Upper lobe of left lung (tissue), 6 donors: Measurements from ENCODE around the gene PAK5. TPM values are rescaled to one million over a fixed set of nuclear protein-coding genes. Genes with fewer than 3 reads are reported as not detected.

Source experiments
- ATAC-seq, 2 donors: fragments of 200-7000 bp; cut with Tn5 transposase; one replicate each; pipeline ENCODE4 v1.9.1; 2022; ENCODE audit warnings: mild to moderate bottlenecking in 2 of 2, moderate library complexity in 2 of 2; ENCODE audit not compliant: low FRiP score in 2 of 2
- DNase-seq, 2 donors: peaks; one replicate each; pipeline ENCODE4 v3.0.0-alpha.2; 2019 to 2020
- H3K27ac ChIP-seq, 4 donors: fragments of 200-600 bp; sonication (generic); one replicate each; pipeline ENCODE4 v1.5.1; 2016 to 2019
- H3K27me3 ChIP-seq, 4 donors: fragments of 200-600 bp; sonication (generic); one replicate each; pipeline ENCODE4 v1.5.1; 2017 to 2019
- H3K36me3 ChIP-seq, 4 donors: fragments of 200-600 bp; sonication (generic); one replicate each; pipeline ENCODE4 v1.5.1; 2016 to 2019
- H3K4me1 ChIP-seq, 4 donors: fragments of 200-600 bp; sonication (generic); one replicate each; pipeline ENCODE4 v1.5.1; 2018 to 2019
- H3K4me3 ChIP-seq, 4 donors: fragments of 200-600 bp; sonication (generic); one replicate each; pipeline ENCODE4 v1.5.1; 2017 to 2019; ENCODE audit warnings: mild to moderate bottlenecking in 2 of 4, moderate library complexity in 1 of 4
- H3K9me3 ChIP-seq, 4 donors: fragments of 200-600 bp; sonication (generic); one replicate each; pipeline ENCODE4 v1.5.1; 2018 to 2019
- EP300 ChIP-seq, 4 donors: sonication (generic); formaldehyde crosslinking; IDR thresholded peaks; one replicate each; pipeline ENCODE4 v1.5.1; 2017; ENCODE audit warnings: antibody characterized with exemption in 4 of 4, control low read depth in 2 of 4
- POLR2A ChIP-seq, 4 donors: fragments of 450-650 bp; IDR thresholded peaks; one replicate each; pipeline ENCODE4 v1.5.1; 2016 to 2017; ENCODE audit warnings: antibody characterized with exemption in 4 of 4, mild to moderate bottlenecking in 2 of 4
- POLR2AphosphoS5 ChIP-seq, 2 donors: sonication (generic); formaldehyde crosslinking; IDR thresholded peaks; one replicate each; pipeline ENCODE4 v1.5.1; 2017; ENCODE audit warnings: antibody characterized with exemption in 2 of 2
- WGBS, 2 donors: methylation state at CpG; one replicate each; pipeline ENCODE4 v1.1.5; 2017 to 2018; 5-methylcytosine and 5-hydroxymethylcytosine counted together
- total RNA-seq, 6 donors: library from RNA; depleted of rRNA in 4 of 6; stranded (reverse); fragments of >200 nt in 4 of 6; gene quantifications; one replicate each; pipeline versions ENCODE4 v1.1.0 to v1.2.1, GENCODE V29; 2016 to 2021
- TF ChIP-seq, protein P1 (sequence below), 6 experiments: fragments of 450-650 bp in 4 of 6; fragments of 200-600 bp in 2 of 6; sonication (generic) in 2 of 6; IDR thresholded peaks; one replicate each; pipeline ENCODE4 v1.5.1; 2016 to 2019; ENCODE audit warnings: antibody characterized with exemption in 6 of 6
- donor health status: DM: no; HTN: no; CAD: no; lungs with moderate emphysema.
- donor health status: DM: no; HTN: yes; CAD: no; lungs with severe emphysema.

The PAK5 gene
- under 1 TPM in 4 of 6 donors, not detected in 2; 0.17 to 0.30 (median 0.23) TPM for total RNA-seq

DNA sequence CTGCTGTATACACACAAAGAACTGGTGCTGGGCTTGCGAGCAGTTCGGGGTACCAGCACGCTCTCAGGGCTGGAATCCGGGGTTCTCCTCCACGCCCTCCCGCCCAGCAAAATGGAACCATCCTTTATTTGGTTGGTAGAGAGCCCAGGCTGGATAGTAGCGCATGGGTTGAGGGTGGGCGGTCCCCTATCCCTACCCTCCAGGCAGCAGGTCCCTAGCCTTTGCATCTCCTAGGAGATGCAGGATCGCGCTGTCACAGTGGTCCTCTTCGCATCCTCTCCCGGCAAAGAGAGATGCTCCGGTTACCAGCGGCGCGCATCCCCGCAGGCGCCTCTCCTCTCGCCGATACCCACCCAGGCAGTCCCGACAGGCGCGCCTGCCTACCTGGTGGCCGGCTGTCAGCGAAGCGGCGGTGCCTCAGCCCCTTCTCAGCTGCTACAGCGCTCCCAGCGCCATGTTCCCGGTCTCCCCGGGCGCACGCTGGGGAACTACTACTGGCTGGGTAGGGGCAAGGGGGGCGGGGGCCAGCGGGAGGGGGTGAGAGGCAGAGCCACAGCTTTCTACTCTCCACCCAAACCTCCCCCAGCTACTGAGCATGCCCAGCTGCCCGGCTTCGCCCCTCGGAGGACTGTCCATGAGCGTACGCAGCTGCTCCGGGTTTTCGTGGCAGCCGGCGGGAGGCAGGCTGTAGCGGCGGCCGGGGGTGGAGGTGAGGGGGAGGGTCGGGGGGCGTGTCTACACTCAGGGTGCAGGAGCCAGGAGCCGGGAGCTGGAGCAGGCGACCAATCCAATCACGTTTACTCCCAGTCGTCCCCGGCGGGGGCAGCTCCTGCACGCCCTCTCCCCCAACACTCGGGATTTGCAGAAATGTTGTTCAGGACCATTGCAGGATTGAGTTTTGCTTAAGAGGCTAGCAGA lies at the start of gene PAK5:
Gene PAK5 (minus strand): TSS at position 699 of the 918 bp plus-strand sequence. CDS start 194,748 bp downstream, outside the sequence.
- DNase-seq (peak; percentile 68 to 82), ATAC-seq (peak; percentile 57 to 83)
- peaks cover 0 to 9% (median 0%) of the 10 kb centered on the region in 4 donors for H3K9me3 ChIP-seq
- TF ChIP-seq EP300 (IDR thresholded peaks at IDR 0.05), result no peak
- TF ChIP-seq, protein P1, sequence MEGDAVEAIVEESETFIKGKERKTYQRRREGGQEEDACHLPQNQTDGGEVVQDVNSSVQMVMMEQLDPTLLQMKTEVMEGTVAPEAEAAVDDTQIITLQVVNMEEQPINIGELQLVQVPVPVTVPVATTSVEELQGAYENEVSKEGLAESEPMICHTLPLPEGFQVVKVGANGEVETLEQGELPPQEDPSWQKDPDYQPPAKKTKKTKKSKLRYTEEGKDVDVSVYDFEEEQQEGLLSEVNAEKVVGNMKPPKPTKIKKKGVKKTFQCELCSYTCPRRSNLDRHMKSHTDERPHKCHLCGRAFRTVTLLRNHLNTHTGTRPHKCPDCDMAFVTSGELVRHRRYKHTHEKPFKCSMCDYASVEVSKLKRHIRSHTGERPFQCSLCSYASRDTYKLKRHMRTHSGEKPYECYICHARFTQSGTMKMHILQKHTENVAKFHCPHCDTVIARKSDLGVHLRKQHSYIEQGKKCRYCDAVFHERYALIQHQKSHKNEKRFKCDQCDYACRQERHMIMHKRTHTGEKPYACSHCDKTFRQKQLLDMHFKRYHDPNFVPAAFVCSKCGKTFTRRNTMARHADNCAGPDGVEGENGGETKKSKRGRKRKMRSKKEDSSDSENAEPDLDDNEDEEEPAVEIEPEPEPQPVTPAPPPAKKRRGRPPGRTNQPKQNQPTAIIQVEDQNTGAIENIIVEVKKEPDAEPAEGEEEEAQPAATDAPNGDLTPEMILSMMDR (IDR thresholded peaks at IDR 0.05), result no peak
- TF ChIP-seq POLR2AphosphoS5 (IDR thresholded peaks at IDR 0.05), result no peak
- TF ChIP-seq POLR2A (IDR thresholded peaks at IDR 0.05), result no peak
- H3K36me3 ChIP-seq, result no peaks in the 10 kb centered on the region
- 3 to 8% methylated on average over 30 to 41 of the region's 57 CpGs for WGBS, 2 donors
- peaks cover 0 to 19% (median 4%) of the 10 kb centered on the region in 4 donors for H3K4me1 ChIP-seq
- H3K27me3 ChIP-seq, result peaks cover 0 to 4% (median 0%) of the 10 kb centered on the region in 4 donors
- H3K4me3 ChIP-seq, result peak within 1 kb of the TSS in 3 of 4 donors; percentile 37 to 48 (median 43)
- no peak within 1 kb of the TSS for H3K27ac ChIP-seq

DNA sequence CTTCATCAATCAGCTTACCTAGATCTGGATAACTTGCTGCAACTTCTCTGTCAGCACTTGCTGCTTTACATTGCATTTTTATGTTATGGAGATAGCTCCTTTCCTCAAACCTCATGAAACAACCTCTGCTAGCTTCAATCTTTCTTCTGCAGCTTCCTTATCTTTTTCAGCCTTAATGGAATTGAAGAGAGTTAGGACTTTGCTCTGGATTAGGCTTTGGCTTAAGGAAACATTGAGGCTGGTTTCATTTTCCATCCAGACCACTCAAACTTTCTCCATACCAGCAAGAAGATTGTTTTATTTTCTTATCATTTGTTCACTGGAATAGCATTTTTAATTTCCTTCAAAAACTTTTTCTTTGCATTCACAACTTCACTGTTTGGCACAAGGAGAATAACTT lies 48.8 kb upstream of the PAK5 start:
- H3K27me3 ChIP-seq, result no peaks in the 10 kb centered on the region
- ATAC-seq (no peak), DNase-seq (no peak)
- H3K27ac ChIP-seq, result no peak overlapping the region
- no peaks in the 10 kb centered on the region for H3K36me3 ChIP-seq
- H3K9me3 ChIP-seq, result no peaks in the 10 kb centered on the region
- no peaks in the 10 kb centered on the region for H3K4me1 ChIP-seq
- no peak overlapping the region for H3K4me3 ChIP-seq
- TF ChIP-seq EP300 (IDR thresholded peaks at IDR 0.05) (no peak), POLR2A (IDR thresholded peaks at IDR 0.05) (no peak), POLR2AphosphoS5 (IDR thresholded peaks at IDR 0.05) (no peak)
- TF ChIP-seq, protein P1 (IDR thresholded peaks at IDR 0.05), result no peak

DNA sequence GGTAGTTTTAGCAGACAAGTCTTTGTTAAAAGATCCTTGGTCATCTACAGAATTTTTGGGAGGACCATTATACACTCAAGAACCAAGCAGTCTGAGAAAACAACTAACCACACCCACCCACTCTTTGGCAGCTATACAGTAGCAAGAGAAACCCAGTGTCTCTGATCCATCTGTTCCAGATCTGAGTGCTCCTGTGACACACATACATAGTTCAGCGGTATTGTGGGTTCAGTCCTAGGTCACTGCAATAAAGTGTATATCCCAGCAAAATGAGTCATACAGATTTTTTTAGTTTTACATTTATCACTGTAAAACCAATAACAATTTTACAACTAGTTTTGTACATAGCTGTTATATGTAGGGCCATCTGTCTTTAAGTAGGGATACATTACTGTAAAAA lies 47.4 kb upstream of the PAK5 start:
- no peak for DNase-seq
- H3K9me3 ChIP-seq, result no peaks in the 10 kb centered on the region
- H3K4me3 ChIP-seq, result no peak overlapping the region
- WGBS, 2 donors, result 78 to 81% methylated on average over 1 of the region's 1 CpG
- ATAC-seq, result peak in 1 of 2 donors; percentile 58
- no peaks in the 10 kb centered on the region for H3K4me1 ChIP-seq
- H3K36me3 ChIP-seq, result no peaks in the 10 kb centered on the region
- H3K27me3 ChIP-seq, result no peaks in the 10 kb centered on the region
- TF ChIP-seq EP300 (IDR thresholded peaks at IDR 0.05), result no peak
- no peak overlapping the region for H3K27ac ChIP-seq

DNA sequence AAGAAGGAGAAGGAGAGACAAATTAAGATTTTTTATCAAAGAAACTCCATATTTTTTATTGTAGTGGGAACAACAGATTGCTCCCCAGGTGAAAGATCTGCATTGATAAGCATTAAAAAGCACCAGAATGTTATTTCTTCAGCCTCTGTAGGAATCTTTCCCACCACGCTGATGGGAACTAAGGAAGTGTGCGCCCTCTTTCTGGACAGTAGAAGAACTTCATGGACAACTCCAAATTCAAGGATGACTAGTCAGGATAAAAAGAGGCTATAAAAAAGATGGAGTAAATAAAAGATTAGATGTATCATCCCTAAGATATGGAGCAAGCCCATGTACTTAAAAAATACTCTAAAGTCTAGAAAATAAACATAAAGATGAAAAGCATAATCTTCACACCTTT lies 45.8 kb upstream of the PAK5 start:
- H3K4me3 ChIP-seq, result no peak overlapping the region
- H3K9me3 ChIP-seq, result no peaks in the 10 kb centered on the region
- H3K27ac ChIP-seq, result no peak overlapping the region
- TF ChIP-seq EP300 (IDR thresholded peaks at IDR 0.05), result no peak
- TF ChIP-seq POLR2AphosphoS5 (IDR thresholded peaks at IDR 0.05), result no peak
- WGBS, 2 donors, result 38 to 50% methylated on average over 2 of the region's 2 CpGs
- no peaks in the 10 kb centered on the region for H3K36me3 ChIP-seq
- no peaks in the 10 kb centered on the region for H3K27me3 ChIP-seq
- H3K4me1 ChIP-seq, result no peaks in the 10 kb centered on the region
- no peak for ATAC-seq
- DNase-seq, result no peak

DNA sequence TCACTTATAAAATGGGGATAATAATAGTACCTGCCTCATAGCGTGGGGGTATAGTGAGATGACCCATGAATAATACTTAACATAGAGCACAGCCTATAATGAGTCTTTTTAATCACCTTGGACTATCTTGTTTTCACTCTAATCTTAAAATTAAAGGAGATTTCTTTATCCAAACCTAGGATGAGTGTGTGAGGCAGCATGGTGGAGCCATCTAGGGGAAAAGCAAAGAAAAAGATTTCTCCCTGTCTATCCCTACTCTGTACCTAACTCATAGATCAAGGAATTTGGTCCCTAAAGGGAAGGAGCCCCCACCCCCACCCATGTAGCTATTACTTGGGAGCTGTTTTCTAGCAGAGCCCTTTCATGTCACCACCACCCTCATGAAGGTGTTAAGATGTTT lies 45.2 kb upstream of the PAK5 start:
- 49 to 74% methylated on average over 1 of the region's 1 CpG for WGBS, 2 donors
- Histone ChIP-seq H3K27ac (no peak overlapping the region), H3K9me3 (no peaks in the 10 kb centered on the region), H3K27me3 (no peaks in the 10 kb centered on the region), H3K4me1 (no peaks in the 10 kb centered on the region), H3K36me3 (no peaks in the 10 kb centered on the region), H3K4me3 (no peak overlapping the region)
- TF ChIP-seq, protein P1 (IDR thresholded peaks at IDR 0.05), result no peak
- no peak for TF ChIP-seq POLR2A (IDR thresholded peaks at IDR 0.05)
- no peak for TF ChIP-seq EP300 (IDR thresholded peaks at IDR 0.05)
- no peak for TF ChIP-seq POLR2AphosphoS5 (IDR thresholded peaks at IDR 0.05)
- DNase-seq (no peak), ATAC-seq (peak in 1 of 2 donors; percentile 5)
